Transverse colon (tissue), 4 donors: Measurements from ENCODE around the gene TMPRSS2. TPM values are rescaled to one million over a fixed set of nuclear protein-coding genes. Genes with fewer than 3 reads are reported as not detected.
A peak's percentile ranks its signal among the peaks of the same experiment; 100 is the strongest.

Experiments
- DNase-seq: peaks from one replicate; pipeline ENCODE4 v3.0.0-alpha.2; 2019
- H3K27ac ChIP-seq, 4 donors: fragments of 200-600 bp; sonication (generic); 2 replicates each; pipeline ENCODE4 v1.5.1; 2016 to 2018; ENCODE audit warnings: inconsistent platforms in 4 of 4
- H3K27me3 ChIP-seq: fragments of 200-600 bp; sonication (generic); 2 replicates; pipeline ENCODE4 v1.5.1; 2017; ENCODE audit warnings: inconsistent platforms
- H3K36me3 ChIP-seq, 4 donors: fragments of 200-600 bp; sonication (generic); 2 replicates each; pipeline ENCODE4 v1.5.1; 2017 to 2019; ENCODE audit warnings: inconsistent platforms in 4 of 4
- H3K4me1 ChIP-seq, 4 donors: fragments of 200-600 bp; sonication (generic); 2 replicates each; pipeline ENCODE4 v1.5.1; 2017 to 2020; ENCODE audit warnings: inconsistent platforms in 4 of 4
- H3K4me3 ChIP-seq, 4 donors: fragments of 200-600 bp; sonication (generic); 1 replicate in 1 of 4; 2 replicates in 3 of 4; pipeline versions ENCODE4 v1.5.1 to v1.6.1; 2017 to 2019; ENCODE audit warnings: inconsistent platforms in 4 of 4
- H3K9me3 ChIP-seq, 2 donors: fragments of 200-600 bp; sonication (generic); 2 replicates each; pipeline ENCODE4 v1.5.1; 2017 to 2019; ENCODE audit warnings: inconsistent platforms in 2 of 2
- EP300 ChIP-seq: sonication (generic); formaldehyde crosslinking; IDR thresholded peaks from one replicate; pipeline ENCODE4 v1.6.1; 2017; ENCODE audit warnings: antibody characterized with exemption, low read depth
- POLR2A ChIP-seq: fragments of 450-650 bp; IDR thresholded peaks from one replicate; pipeline ENCODE4 v1.6.1; 2016; ENCODE audit warnings: antibody characterized with exemption, mild to moderate bottlenecking, moderate library complexity
- POLR2AphosphoS5 ChIP-seq, 3 donors: sonication (generic); formaldehyde crosslinking; IDR thresholded peaks; one replicate each; pipeline ENCODE4 v1.6.1; 2016; ENCODE audit warnings: antibody characterized with exemption in 3 of 3
- WGBS, 2 donors: methylation state at CpG; one replicate each; pipeline ENCODE4 v1.1.5; 2018; ENCODE audit warnings: low coverage in 1 of 2; 5-methylcytosine and 5-hydroxymethylcytosine counted together
- in situ Hi-C, 4 donors: fragments of 200-750 bp; cut with MboI; loops; one replicate each; pipeline versions ENCODE4 v1.15.0 to v1.15.1; 2017; ENCODE audit warnings: low sequenced_read_pairs in 3 of 4, low pct_ligation_motif_present in 1 of 4, low pct_unique_long_range_greater_than_20kb in 1 of 4
- intact Hi-C: fragments of 100-400 bp; cut with DNase I; formaldehyde crosslinking; loops from one replicate; pipeline ENCODE4 v1.15.1; 2023; ENCODE audit warnings: low total_unique reads
- total RNA-seq, 4 donors: library from RNA; depleted of rRNA; stranded (reverse); fragments of >200 nt; gene quantifications; one replicate each; pipeline ENCODE4 v1.1.0, GENCODE V29; 2016
- TF ChIP-seq, protein P1 (sequence below), 5 experiments: fragments of 200-600 bp in 3 of 5; fragments of 450-650 bp in 2 of 5; sonication (generic) in 3 of 5; IDR thresholded peaks; 1 replicate in 2 of 5; 2 replicates in 3 of 5; pipeline ENCODE4 v1.5.1; 2016 to 2017; ENCODE audit warnings: antibody characterized with exemption in 5 of 5, inconsistent platforms in 3 of 5, mild to moderate bottlenecking in 2 of 5, moderate library complexity in 1 of 5

TMPRSS2 gene
- total RNA-seq, 4 donors from 2014 or later, result 65.3 to 557 (median 485) TPM

DNA sequence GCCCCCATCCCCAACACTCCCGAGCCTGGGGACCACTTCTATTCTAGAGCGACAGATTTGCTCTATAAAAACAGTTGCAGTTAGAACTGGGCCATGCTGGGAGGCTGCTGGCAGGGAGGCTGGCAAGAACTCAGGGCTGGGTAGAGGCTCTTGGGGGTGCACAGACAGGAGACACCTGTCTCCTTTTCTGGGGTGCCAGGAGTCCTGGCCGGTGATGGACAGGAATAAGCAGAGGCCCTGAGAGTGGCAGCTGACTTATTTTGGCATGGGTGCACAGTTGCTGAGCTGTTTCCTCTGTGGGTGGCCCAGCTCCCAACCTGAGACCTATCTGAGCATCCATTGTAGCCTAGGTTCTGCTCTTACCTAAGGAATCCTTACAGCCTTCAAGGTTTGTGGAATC is 39.2 kb upstream of the TMPRSS2 start:
- TF ChIP-seq, protein P1, sequence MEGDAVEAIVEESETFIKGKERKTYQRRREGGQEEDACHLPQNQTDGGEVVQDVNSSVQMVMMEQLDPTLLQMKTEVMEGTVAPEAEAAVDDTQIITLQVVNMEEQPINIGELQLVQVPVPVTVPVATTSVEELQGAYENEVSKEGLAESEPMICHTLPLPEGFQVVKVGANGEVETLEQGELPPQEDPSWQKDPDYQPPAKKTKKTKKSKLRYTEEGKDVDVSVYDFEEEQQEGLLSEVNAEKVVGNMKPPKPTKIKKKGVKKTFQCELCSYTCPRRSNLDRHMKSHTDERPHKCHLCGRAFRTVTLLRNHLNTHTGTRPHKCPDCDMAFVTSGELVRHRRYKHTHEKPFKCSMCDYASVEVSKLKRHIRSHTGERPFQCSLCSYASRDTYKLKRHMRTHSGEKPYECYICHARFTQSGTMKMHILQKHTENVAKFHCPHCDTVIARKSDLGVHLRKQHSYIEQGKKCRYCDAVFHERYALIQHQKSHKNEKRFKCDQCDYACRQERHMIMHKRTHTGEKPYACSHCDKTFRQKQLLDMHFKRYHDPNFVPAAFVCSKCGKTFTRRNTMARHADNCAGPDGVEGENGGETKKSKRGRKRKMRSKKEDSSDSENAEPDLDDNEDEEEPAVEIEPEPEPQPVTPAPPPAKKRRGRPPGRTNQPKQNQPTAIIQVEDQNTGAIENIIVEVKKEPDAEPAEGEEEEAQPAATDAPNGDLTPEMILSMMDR (IDR thresholded peaks at IDR 0.05), result no peak
- TF ChIP-seq POLR2A, result no peak
- TF ChIP-seq EP300, result no peak
- no peak for TF ChIP-seq POLR2AphosphoS5 (IDR thresholded peaks at IDR 0.05)
- Histone ChIP-seq H3K27ac (no peak overlapping the region), H3K9me3 (no peaks in the 10 kb centered on the region), H3K36me3 (no peaks in the 10 kb centered on the region), H3K4me1 (peaks cover 0 to 14% (median 6%) of the 10 kb centered on the region in 4 donors), H3K4me3 (no peak overlapping the region), H3K27me3 (peaks cover 7% of the 10 kb centered on the region)
- 94% methylated on average over 3 of the region's 3 CpGs; no CpG with 5 or more reads in 1 of the 2 donors for WGBS, 2 donors
- intact Hi-C loops (no loop called here), in situ Hi-C loops (no loop called here)
- DNase-seq, result no peak

DNA sequence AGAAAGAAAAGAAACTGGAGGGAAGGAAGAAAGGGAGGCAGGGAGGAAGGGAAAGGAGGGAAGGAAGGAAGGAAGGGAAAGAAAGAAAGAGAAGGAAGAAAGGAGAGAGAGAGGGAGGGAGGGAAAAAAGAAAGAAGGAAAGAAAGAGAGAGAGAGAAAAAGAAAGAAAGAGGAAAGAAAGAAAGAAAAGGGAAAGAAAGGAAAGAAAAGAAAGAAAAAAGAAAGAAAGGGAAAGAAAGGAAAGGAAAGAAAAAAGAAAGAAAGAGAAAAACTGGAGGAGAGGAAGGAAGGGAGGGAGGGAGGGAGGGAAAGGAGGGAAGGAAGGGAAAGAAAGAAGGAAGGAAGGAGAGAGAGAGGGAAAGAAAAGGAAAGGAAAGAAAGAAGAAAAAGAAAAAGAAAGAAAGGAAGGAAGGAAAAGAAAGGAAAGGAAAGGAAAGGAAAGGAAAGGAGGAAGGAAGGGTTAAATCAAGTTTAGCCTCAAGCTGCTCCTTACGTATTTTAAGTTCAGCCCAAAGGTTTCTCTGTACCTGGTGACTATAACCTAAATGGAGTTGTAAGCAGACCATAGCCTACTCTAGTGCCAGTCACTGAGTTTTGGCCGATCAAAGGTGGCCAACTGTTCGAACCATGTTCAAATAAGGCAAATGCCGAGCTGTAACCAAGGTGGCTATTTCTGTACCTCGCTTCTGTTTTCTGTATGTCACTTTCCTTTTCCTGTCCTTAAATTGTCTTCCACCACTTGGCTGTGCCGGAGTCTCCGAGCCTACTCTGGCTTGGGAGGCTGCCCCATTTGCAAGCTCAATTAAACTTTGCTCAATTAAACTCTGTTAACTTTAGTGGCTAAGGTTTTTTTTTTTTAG is 37.8 kb upstream of the TMPRSS2 start:
- H3K27me3 ChIP-seq, result peaks cover 7% of the 10 kb centered on the region
- 20 to 37% methylated on average over 5 to 7 of the region's 7 CpGs for WGBS, 2 donors

DNA sequence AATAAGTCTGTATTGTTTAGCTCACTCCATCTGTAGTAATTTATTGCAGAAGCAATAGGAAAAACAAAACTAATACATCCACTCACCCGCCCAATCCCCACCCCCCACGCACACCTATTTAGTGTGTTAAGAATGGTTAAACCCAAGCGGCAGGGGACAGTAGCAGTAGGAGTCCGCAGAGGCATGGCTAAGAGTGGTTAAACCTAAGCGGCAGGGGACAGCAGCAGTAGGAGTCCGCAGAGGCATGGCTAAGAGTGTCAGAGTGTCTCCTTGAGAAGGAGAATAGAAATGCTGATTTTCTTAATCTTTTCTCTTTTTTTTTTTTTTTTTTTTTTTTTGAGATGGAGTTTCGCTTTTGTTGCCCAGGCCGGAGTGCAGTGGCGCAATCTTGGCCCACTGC is 34.8 kb upstream of the TMPRSS2 start:
- TF ChIP-seq EP300 (no peak), POLR2A (no peak), POLR2AphosphoS5 (IDR thresholded peaks at IDR 0.05) (no peak)
- TF ChIP-seq, protein P1 (IDR thresholded peaks at IDR 0.05), result no peak
- Histone ChIP-seq H3K4me3 (no peak overlapping the region), H3K27me3 (peaks cover 7% of the 10 kb centered on the region), H3K27ac (no peak overlapping the region), H3K9me3 (no peaks in the 10 kb centered on the region), H3K36me3 (no peaks in the 10 kb centered on the region), H3K4me1 (peaks cover 0 to 18% (median 6%) of the 10 kb centered on the region in 4 donors)
- in situ Hi-C loops (no loop called here), intact Hi-C loops (no loop called here)
- DNase-seq, result no peak
- 96 to 98% methylated on average over 6 to 9 of the region's 9 CpGs for WGBS, 2 donors

More for the DNA sequence above, 37.8 kb upstream of the TMPRSS2 start:
- intact Hi-C loops, result no loop called here
- Histone ChIP-seq H3K4me1 (peaks cover 0 to 14% (median 6%) of the 10 kb centered on the region in 4 donors), H3K27ac (peak overlapping the region in 3 of 4 donors; percentile 24 to 58 (median 51)), H3K9me3 (no peaks in the 10 kb centered on the region), H3K4me3 (no peak overlapping the region), H3K36me3 (no peaks in the 10 kb centered on the region)
- TF ChIP-seq, protein P1 (IDR thresholded peaks at IDR 0.05), result no peak
- no peak for TF ChIP-seq POLR2AphosphoS5 (IDR thresholded peaks at IDR 0.05)
- no peak for TF ChIP-seq EP300
- no peak for TF ChIP-seq POLR2A
- in situ Hi-C loops, result no loop called here
- no peak for DNase-seq

DNA sequence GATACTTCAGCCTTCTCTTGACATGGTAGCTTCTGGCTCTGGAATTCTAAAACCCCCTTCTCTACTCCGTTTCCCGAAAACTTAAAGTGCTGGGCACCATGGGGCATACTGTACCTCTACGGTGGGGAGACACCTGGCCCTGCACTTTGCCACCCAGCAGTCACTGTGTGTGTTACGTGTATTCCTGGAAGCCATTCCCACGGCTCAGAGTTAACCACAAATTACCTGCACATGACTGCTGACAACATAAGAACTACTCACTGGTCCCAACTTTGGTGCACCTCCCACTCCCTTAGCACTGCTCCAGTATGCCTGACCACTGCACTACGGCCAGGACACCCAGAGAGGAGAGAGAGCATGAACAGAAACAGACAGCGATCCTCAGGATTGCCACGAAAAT is 29.4 kb upstream of the TMPRSS2 start:
- no peak overlapping the region for H3K4me3 ChIP-seq
- H3K9me3 ChIP-seq, result no peaks in the 10 kb centered on the region
- no peak overlapping the region for H3K27ac ChIP-seq
- DNase-seq, result no peak
- 80 to 90% methylated on average over 5 to 8 of the region's 8 CpGs for WGBS, 2 donors
- intact Hi-C loops, result no loop called here
- H3K4me1 ChIP-seq, result peaks cover 0 to 12% (median 2%) of the 10 kb centered on the region in 4 donors
- TF ChIP-seq POLR2AphosphoS5 (IDR thresholded peaks at IDR 0.05) (no peak), EP300 (no peak), POLR2A (no peak)
- TF ChIP-seq, protein P1 (IDR thresholded peaks at IDR 0.05), result no peak
- in situ Hi-C loops, result no loop called here
- no peaks in the 10 kb centered on the region for H3K27me3 ChIP-seq
- H3K36me3 ChIP-seq, result no peaks in the 10 kb centered on the region
